NCI-H2227 (cell line): ENCODE data around the gene KCNB1.

ENCODE experiments used
- DNase-seq: peaks from one replicate; lab custom pipeline; 2025; ENCODE audit not compliant: unreplicated experiment; lab: John Stamatoyannopoulos, UW

KCNB1 gene

DNA sequence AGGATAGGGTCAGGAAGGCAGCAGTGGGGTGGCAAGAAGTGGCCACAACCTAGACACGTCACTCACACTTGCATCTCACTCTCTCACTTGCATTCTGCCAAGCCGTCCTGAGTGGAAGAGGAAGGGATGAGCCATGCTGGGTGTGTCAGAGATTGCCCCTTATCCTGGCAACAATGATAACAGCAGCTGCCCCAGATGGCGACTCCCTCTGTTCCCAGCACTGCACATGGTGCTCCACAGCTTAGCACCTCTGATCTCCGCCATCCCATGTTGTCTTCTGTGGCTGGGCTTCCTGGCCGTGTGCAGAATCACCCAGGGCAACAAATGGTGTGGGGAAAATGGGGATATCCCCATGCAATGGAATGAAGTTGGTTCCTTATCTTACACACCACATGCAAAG is 11.1 kb downstream of the KCNB1 start:
- no peak for DNase-seq

DNA sequence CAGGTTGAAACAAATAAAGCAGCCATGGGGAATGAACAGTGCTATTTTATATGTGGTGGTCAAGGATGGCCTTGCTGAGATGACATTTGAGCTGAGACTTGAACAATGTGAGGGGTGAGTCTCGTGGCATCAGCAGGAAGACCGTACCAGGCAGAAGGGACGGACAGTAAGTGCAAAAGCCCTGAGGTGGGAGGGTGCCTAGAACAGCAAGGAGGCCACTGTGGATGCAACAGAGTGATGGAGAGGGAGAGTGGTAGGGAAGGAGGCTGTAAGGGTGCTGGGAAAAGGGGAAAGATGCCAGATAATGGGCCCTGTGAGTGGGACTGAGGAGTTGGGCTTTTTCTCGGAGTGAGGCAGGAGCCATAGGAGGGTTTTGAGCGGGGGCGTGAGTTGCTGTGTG is 11.5 kb downstream of the KCNB1 start:
- no peak for DNase-seq

GRCh38 chr20:49469060-49469459 is 13.4 kb downstream of the KCNB1 start:
- no peak for DNase-seq

DNA sequence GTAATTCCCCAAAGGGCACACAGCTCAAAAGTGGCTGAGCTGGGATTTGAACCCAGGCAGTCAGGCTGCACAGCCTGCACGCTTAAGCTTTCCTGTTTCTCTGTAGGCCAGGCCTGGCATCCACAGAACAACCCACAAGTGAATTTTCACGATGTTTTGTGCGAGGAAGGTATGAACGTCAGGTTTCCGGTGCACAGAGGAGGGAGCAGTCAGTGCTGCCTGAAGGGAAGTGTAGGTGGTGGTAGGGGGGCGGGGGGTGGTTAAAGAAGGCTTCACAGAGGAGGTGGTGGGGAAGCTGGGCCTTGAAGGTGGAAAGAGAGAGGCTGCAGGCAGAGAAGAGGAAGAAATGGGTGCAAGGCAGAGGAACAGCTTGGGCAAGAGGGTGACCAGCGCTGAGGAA is 14.1 kb downstream of the KCNB1 start:
- no peak for DNase-seq

DNA sequence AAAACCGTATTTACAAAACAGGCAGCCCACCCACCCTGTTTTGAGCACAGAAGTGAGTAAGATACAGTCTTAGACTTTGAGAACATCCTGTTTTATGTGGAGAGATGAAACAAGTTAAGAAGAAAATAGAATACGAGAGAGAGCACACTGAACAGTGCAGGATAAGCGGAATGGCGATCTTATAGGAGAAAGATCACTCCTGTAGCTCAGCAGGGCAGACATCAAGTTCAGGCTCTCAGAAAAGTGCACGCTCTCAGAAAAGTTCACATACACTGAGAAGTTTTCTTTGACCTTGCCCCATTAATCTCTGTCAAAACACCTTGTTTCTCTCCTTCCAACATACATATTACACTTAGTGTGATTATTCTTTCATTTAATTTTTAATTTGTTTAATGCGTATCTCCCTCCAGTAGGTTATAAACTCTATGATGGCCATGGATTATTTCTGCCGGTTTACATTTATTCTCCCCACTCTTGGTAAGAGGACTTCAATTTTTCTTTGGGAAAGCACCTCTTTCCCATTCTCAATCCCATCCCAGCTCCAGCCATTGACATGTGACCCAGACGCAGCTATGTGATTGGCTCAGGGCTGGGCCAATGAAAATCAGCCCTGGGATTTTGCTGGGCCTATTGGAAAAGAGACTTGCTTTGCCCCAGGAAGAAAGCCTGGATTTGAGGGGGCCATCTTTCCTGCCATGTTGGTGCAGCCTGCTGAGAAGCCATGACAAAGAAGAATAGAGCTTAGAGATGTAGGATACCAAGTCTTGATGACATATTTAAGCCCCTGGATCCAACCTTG is 16.2 kb downstream of the KCNB1 start:
- DNase-seq = no peak

GRCh38 chr20:49464556-49464955 is 17.9 kb downstream of the KCNB1 start:
- no peak for DNase-seq

- no peak for DNase-seq
Observed at GRCh38 chr20:49462626-49463025, 19.8 kb downstream of the KCNB1 start.

DNA sequence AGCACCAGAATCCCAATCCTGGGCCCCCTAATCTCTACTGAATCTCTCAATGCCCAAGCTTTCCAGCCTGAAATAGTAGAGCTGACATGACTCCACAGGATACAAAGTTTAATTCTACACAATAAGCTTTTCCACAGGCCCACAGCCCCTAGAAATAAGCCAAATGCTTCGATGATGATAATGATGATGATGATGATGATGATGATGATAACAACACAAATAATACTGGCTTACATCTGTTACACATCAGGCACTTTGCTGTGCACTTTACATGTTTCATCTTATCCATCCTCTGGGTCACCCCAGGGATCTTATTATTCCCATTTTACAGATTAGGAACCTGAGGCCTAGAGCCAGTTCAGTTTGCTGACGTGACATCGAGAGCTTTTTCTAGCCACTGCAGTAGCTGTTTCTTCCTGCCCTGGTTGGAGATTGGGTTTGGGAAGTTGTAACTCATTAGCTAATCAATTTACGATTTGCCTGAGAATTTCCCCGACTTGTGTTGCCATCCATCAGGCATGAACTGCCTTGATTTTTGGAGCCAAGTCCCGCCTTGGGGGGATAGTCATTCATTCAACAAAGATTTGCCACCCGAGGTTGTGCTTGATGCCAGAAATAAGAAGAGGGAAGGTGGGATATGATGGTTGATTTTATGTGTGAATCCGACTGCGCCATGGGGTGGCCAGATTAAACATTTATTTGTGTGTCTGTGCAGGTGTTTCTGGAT is 20.4 kb downstream of the KCNB1 start:
- no peak for DNase-seq

DNA sequence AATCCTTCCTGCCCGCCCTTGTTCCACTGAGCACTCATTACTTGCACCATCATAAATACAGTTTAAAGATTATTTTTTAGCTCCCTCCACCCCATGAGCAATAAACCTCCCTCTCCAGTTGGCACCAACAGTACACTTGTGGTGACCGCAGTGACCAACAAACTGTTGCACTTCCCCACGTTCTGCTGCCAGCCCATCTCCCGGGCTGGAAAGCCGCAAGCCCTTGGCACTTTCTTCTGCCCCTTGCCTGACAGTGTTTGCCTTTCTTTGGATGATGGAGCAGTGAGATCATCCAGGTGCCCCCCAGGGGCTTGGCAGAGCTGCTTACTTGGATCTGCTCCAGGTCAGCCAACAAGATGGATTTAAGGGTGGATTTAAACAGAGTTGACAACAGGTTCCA is 21.6 kb downstream of the KCNB1 start:
- DNase-seq = no peak

DNA sequence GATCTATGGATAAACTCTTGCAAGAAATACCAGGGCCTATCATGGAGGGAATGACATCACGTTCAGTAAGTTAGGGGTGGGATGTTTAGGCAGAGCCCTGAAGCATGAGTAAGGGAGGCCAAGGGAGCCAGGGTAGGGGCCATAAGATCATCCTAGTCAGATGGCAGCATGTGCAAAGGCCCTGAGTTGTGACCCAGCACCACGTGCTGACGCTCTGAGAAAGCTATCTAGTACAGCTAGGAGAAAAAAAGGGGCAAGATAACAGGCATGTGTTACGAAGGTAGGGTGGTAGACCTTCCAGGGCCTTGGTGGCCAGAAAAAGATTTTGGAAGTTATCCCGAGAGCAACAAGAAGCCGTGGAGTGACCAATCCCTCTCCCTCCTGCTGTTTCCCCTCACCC is 22.3 kb downstream of the KCNB1 start:
- DNase-seq = no peak

GRCh38 chr20:49459684-49460083 is 22.8 kb downstream of the KCNB1 start:
- DNase-seq = no peak

- DNase-seq = no peak
Observed at GRCh38 chr20:49457444-49457843, 25.0 kb downstream of the KCNB1 start.

DNA sequence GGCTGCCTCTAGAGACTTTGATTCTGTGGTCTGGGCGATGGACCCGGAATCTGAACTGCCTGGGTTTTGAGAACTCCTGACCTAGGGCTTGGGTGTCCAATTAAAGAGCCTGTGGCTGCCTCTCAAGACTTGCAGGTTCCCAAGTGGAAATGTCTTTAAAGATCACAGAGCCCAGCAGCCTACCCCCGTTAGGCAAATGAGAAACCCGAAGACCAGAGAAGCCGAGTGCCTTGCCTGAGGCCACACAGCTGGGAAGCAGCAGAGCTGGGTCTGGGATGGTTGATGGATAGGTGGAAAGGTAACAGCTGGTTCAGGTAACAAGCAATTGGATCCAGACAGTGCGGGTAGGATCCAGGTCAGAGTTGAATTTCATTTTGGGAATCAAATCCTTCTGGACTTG is 25.8 kb downstream of the KCNB1 start:
- DNase-seq = no peak

GRCh38 chr20:49455691-49456090 is 26.8 kb downstream of the KCNB1 start:
- no peak for DNase-seq

GRCh38 chr20:49452011-49452482 is 30.4 kb downstream of the KCNB1 start:
- DNase-seq = no peak

DNA sequence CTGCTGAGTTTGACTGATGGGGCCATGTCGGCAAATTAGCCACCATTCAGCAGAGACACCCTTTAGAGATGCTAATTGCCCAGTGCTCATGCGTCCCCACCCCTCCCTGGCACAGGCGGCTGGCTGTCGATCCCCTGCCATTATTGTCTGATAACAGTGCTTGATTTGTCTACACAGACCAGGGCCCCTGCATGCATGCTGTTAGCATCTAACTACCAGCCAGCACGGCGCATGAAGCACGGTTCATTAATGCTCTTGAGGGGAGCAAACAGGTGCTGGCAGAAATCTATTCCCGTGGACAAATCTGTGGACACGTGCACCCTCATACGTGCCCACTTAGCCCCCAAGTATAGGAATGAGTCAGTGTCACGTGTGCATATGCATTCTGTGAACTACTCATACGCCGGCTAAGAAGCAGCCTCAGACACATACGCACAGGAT is 32.2 kb downstream of the KCNB1 start:
- peak; percentile 88 for DNase-seq

DNA sequence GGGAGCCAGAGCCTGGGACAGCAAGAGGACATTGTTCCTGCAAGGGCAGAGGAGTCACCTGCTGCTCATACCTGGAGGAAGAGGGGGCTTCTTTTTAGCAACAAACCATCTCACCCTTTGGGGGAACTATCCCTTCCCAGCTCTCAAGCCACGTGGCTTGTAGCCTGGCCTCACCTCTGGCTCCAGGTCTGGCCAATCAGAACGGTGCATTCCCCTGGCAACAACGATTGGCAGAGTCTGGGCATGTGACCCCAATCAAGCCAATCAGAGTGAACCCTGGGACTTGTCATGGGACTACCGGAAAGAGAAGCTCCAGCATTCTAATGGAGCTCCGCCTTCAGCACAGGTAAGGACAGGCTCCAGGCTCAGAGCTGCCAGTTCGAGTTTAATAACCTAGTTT is 33.6 kb downstream of the KCNB1 start:
- peak; percentile 13 for DNase-seq

GRCh38 chr20:49447946-49448809 is 34.3 kb downstream of the KCNB1 start:
- DNase-seq = peak; percentile 25

DNA sequence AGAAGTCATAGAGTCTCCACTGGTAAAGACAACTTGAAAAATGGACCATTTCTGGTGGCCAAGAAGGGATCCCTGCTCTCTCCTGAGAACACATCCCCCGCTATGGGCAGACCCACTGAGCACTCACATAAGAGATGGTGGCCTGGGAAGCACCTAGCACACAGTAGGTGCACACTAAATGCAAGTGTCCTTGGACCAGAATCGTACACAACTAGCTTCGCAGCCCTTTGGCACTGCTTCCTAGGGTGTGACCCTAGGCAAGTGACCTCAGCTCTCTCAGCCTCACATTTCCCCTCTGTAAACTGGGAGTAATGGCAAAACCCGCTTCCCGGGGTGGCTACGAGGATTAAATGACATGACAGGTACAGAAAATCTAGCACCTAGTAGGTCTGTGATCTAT is 35.1 kb downstream of the KCNB1 start:
- no peak for DNase-seq

GRCh38 chr20:49446808-49447207 is 35.7 kb downstream of the KCNB1 start:
- DNase-seq = peak; percentile 65

GRCh38 chr20:49446080-49446479 is 36.4 kb downstream of the KCNB1 start:
- no peak for DNase-seq
